ENCODE results near the gene PLCD4.

PLCD4 gene

GRCh38 chr2:218607436-218608115, at the start of gene PLCD4:
PLCD4 (plus strand) TSS chr2:218607899; CDS start chr2:218615740, 7,841 bp downstream.
- DNase-seq (ENCODE audit: low read depth in 2 of 2) = peak; percentile 18 to 20

- no peak for DNase-seq (ENCODE audit: low read depth in 2 of 2)
These were observed 49.8 kb upstream of the PLCD4 start for GRCh38 chr2:218557941-218558340.

GRCh38 chr2:218558986-218559385, 48.7 kb upstream of the PLCD4 start:
- DNase-seq (ENCODE audit: low read depth in 2 of 2) = no peak

- no peak for DNase-seq (ENCODE audit: low read depth in 2 of 2)
These were observed 43.6 kb upstream of the PLCD4 start for GRCh38 chr2:218564056-218564455.

- no peak for DNase-seq (ENCODE audit: low read depth in 2 of 2)
These were observed 41.4 kb upstream of the PLCD4 start for GRCh38 chr2:218566296-218566695.

GRCh38 chr2:218567797-218568189, 39.9 kb upstream of the PLCD4 start:
- no peak for DNase-seq (ENCODE audit: low read depth in 2 of 2)

- peak; percentile 95 to 96 for DNase-seq (ENCODE audit: low read depth in 2 of 2)
These were observed 39.3 kb upstream of the PLCD4 start, which contains the start of the genes CNOT9 and USP37 for GRCh38 chr2:218568190-218569037. CNOT9 (plus strand) TSS chr2:218568839; CDS start chr2:218568955, 116 bp downstream. USP37 (minus strand) TSS chr2:218568351; CDS start chr2:218558653, 9,698 bp downstream.

GRCh38 chr2:218569038-218569431, 38.7 kb upstream of the PLCD4 start:
- DNase-seq (ENCODE audit: low read depth in 2 of 2) = no peak

- DNase-seq (ENCODE audit: low read depth in 2 of 2) = no peak
These were observed 37.8 kb upstream of the PLCD4 start for GRCh38 chr2:218569661-218570500.

- DNase-seq (ENCODE audit: low read depth in 2 of 2) = no peak
These were observed 36.8 kb upstream of the PLCD4 start for GRCh38 chr2:218570850-218571249.

- no peak for DNase-seq (ENCODE audit: low read depth in 2 of 2)
These were observed 30.8 kb upstream of the PLCD4 start for GRCh38 chr2:218576854-218577253.

- DNase-seq (ENCODE audit: low read depth in 2 of 2) = no peak
These were observed 30.0 kb upstream of the PLCD4 start for GRCh38 chr2:218577482-218578220.

GRCh38 chr2:218578272-218578877, 29.3 kb upstream of the PLCD4 start:
- no peak for DNase-seq (ENCODE audit: low read depth in 2 of 2)

GRCh38 chr2:218582076-218582475, 25.6 kb upstream of the PLCD4 start:
- peak; percentile 36 to 44 for DNase-seq (ENCODE audit: low read depth in 2 of 2)

GRCh38 chr2:218583983-218584850, 23.5 kb upstream of the PLCD4 start:
- no peak for DNase-seq (ENCODE audit: low read depth in 2 of 2)

- no peak for DNase-seq (ENCODE audit: low read depth in 2 of 2)
These were observed 22.2 kb upstream of the PLCD4 start for GRCh38 chr2:218585541-218585940.

GRCh38 chr2:218605432-218605831, 2.3 kb upstream of the PLCD4 start:
- DNase-seq (ENCODE audit: low read depth in 2 of 2) = peak; percentile 40 to 45

GRCh38 chr2:218615868-218616315, 8.2 kb downstream of the PLCD4 start:
- DNase-seq (ENCODE audit: low read depth in 2 of 2) = no peak

- DNase-seq (ENCODE audit: low read depth in 2 of 2) = no peak
These were observed 10.6 kb downstream of the PLCD4 start for GRCh38 chr2:218618102-218618860.
